Measurements from ENCODE around the gene CERS4.
"Not testable (repeated sequence)": the region's sequence is repeated elsewhere in the genome, so short reads cannot be mapped to it uniquely, and the experiment has no call there.

CERS4 gene

GRCh38 chr19:8215783-8216182 is 6.6 kb downstream of the CERS4 start:
- Histone ChIP-seq H3K14ac (ENCODE audit: low read length in 2 of 2) (peak overlapping the region in 1 of 2 experiments; percentile 44), H2BK12ac (ENCODE audit: low read length in 2 of 2) (no peak overlapping the region), H3K4me3 (ENCODE audit: insufficient read depth in 1 of 2, low read depth in 1 of 2, low read length in 2 of 2) (no peak overlapping the region), H4K91ac (ENCODE audit: low read length) (peak overlapping the region; percentile 13), H3K23ac (ENCODE audit: low read length in 2 of 2) (no peak overlapping the region), H3K27ac (ENCODE audit: low read length, poor library complexity, severe bottlenecking) (no peak overlapping the region), H3K18ac (ENCODE audit: low read depth in 1 of 2, low read length in 2 of 2) (no peak overlapping the region), H3K4me1 (ENCODE audit: control insufficient read depth, insufficient read depth, low read depth, low read length) (peaks cover 3% of the 10 kb centered on the region), H3K27me3 (ENCODE audit: control insufficient read depth in 1 of 2, insufficient read depth in 1 of 2, low read length in 2 of 2) (peaks cover 0 to 1% of the 10 kb centered on the region in 2 experiments), H4K8ac (ENCODE audit: low read length) (no peak overlapping the region), H3K9me3 (ENCODE audit: control insufficient read depth, low read length) (no peaks in the 10 kb centered on the region), H3K36me3 (ENCODE audit: control insufficient read depth in 1 of 2, insufficient read depth in 2 of 2, low read depth in 1 of 2, low read length in 2 of 2) (peaks cover 5 to 10% of the 10 kb centered on the region in 2 experiments), H2AK5ac (ENCODE audit: low read length, severe bottlenecking) (no peak overlapping the region), H3K9ac (ENCODE audit: low read length) (no peak overlapping the region), H3K4ac (ENCODE audit: low read depth in 1 of 2, low read length in 2 of 2) (no peak overlapping the region), H3K4me2 (ENCODE audit: low read length, poor library complexity, severe bottlenecking) (no peak overlapping the region), H2BK15ac (ENCODE audit: low read depth, poor library complexity, severe bottlenecking) (no peak overlapping the region), H3K79me1 (replicated peaks; ENCODE audit: low read length, poor library complexity, severe bottlenecking) (peaks cover 13% of the 10 kb centered on the region), H2BK5ac (ENCODE audit: low read depth, low read length, poor library complexity, severe bottlenecking) (no peak overlapping the region), H2BK120ac (ENCODE audit: low read depth, low read length) (no peak overlapping the region), H2AFZ (ENCODE audit: low read depth, low read length) (no peak overlapping the region)
- 84% methylated on average over 4 of the region's 4 CpGs for WGBS
- DNase-seq, result no peak

GRCh38 chr19:8216357-8216756 is 7.2 kb downstream of the CERS4 start:
- Histone ChIP-seq H3K79me1 (replicated peaks; ENCODE audit: low read length, poor library complexity, severe bottlenecking) (peaks cover 8% of the 10 kb centered on the region), H3K18ac (ENCODE audit: low read depth in 1 of 2, low read length in 2 of 2) (no peak overlapping the region), H3K4me3 (ENCODE audit: insufficient read depth in 1 of 2, low read depth in 1 of 2, low read length in 2 of 2) (no peak overlapping the region)

GRCh38 chr19:8218127-8218526 is 9.0 kb downstream of the CERS4 start:
- not testable (repeated sequence) for H3K79me1 ChIP-seq (replicated peaks; ENCODE audit: low read length, poor library complexity, severe bottlenecking); H2BK12ac ChIP-seq (ENCODE audit: low read length in 2 of 2)

More at GRCh38 chr19:8216357-8216756, 7.2 kb downstream of the CERS4 start:
- H3K4me2 ChIP-seq (ENCODE audit: low read length, poor library complexity, severe bottlenecking), result no peak overlapping the region
- H2BK120ac ChIP-seq (ENCODE audit: low read depth, low read length), result no peak overlapping the region
- 0% methylated on average over 1 of the region's 2 CpGs for WGBS
- H4K91ac ChIP-seq (ENCODE audit: low read length), result no peak overlapping the region
- H3K36me3 ChIP-seq (ENCODE audit: control insufficient read depth in 1 of 2, insufficient read depth in 2 of 2, low read depth in 1 of 2, low read length in 2 of 2), result peaks cover 5 to 10% of the 10 kb centered on the region in 2 experiments
- no peak overlapping the region for H3K9ac ChIP-seq (ENCODE audit: low read length)
- no peak overlapping the region for H3K27ac ChIP-seq (ENCODE audit: low read length, poor library complexity, severe bottlenecking)
- no peak overlapping the region for H2BK12ac ChIP-seq (ENCODE audit: low read length in 2 of 2)
- no peak overlapping the region for H3K14ac ChIP-seq (ENCODE audit: low read length in 2 of 2)
- H2BK5ac ChIP-seq (ENCODE audit: low read depth, low read length, poor library complexity, severe bottlenecking), result no peak overlapping the region
- no peaks in the 10 kb centered on the region for H3K27me3 ChIP-seq (ENCODE audit: control insufficient read depth in 1 of 2, insufficient read depth in 1 of 2, low read length in 2 of 2)
- no peak overlapping the region for H4K8ac ChIP-seq (ENCODE audit: low read length)
- H2BK15ac ChIP-seq (ENCODE audit: low read depth, poor library complexity, severe bottlenecking), result no peak overlapping the region
- DNase-seq, result no peak
- peaks cover 3% of the 10 kb centered on the region for H3K4me1 ChIP-seq (ENCODE audit: control insufficient read depth, insufficient read depth, low read depth, low read length)
- no peak overlapping the region for H3K4ac ChIP-seq (ENCODE audit: low read depth in 1 of 2, low read length in 2 of 2)
- no peak overlapping the region for H2AFZ ChIP-seq (ENCODE audit: low read depth, low read length)
- H3K9me3 ChIP-seq (ENCODE audit: control insufficient read depth, low read length), result no peaks in the 10 kb centered on the region
- no peak overlapping the region for H2AK5ac ChIP-seq (ENCODE audit: low read length, severe bottlenecking)
- no peak overlapping the region for H3K23ac ChIP-seq (ENCODE audit: low read length in 2 of 2)

DNA sequence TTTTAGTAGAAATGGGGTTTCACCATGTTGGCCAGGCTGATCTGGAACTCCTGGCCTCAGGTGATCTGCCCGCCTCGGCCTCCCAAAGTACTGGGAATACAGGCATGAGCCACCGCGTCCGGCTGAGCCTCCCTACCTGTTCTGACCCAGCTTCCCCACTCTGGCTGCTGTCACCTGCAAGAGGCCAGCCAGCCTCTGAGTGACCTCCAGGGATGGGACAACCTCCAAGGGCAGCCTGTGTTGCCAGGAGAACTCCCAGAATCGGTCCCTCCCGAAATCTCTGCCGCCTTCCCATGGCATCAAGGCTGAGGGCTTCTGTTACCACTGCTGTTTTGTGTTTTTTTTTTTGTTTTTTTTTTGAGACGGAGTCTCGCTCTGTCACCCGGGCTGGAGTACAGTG is 11.3 kb downstream of the CERS4 start:
- H3K14ac ChIP-seq (ENCODE audit: low read length in 2 of 2), result no peak overlapping the region
- H3K4me3 ChIP-seq (ENCODE audit: insufficient read depth in 1 of 2, low read depth in 1 of 2, low read length in 2 of 2), result no peak overlapping the region
- no peak overlapping the region for H2BK12ac ChIP-seq (ENCODE audit: low read length in 2 of 2)
- no peak overlapping the region for H4K91ac ChIP-seq (ENCODE audit: low read length)
- H2BK120ac ChIP-seq (ENCODE audit: low read depth, low read length), result no peak overlapping the region
- H3K27ac ChIP-seq (ENCODE audit: low read length, poor library complexity, severe bottlenecking), result no peak overlapping the region
- H3K36me3 ChIP-seq (ENCODE audit: control insufficient read depth in 1 of 2, insufficient read depth in 2 of 2, low read depth in 1 of 2, low read length in 2 of 2), result peaks cover 0 to 10% of the 10 kb centered on the region in 2 experiments
- 95% methylated on average over 11 of the region's 11 CpGs for WGBS
- H2AK5ac ChIP-seq (ENCODE audit: low read length, severe bottlenecking), result no peak overlapping the region
- no peak overlapping the region for H3K4ac ChIP-seq (ENCODE audit: low read depth in 1 of 2, low read length in 2 of 2)
- H3K4me2 ChIP-seq (ENCODE audit: low read length, poor library complexity, severe bottlenecking), result no peak overlapping the region
- H3K9ac ChIP-seq (ENCODE audit: low read length), result no peak overlapping the region
- H3K4me1 ChIP-seq (ENCODE audit: control insufficient read depth, insufficient read depth, low read depth, low read length), result peaks cover 2% of the 10 kb centered on the region
- no peak overlapping the region for H3K18ac ChIP-seq (ENCODE audit: low read depth in 1 of 2, low read length in 2 of 2)
- H2BK15ac ChIP-seq (ENCODE audit: low read depth, poor library complexity, severe bottlenecking), result no peak overlapping the region
- no peak overlapping the region for H2BK5ac ChIP-seq (ENCODE audit: low read depth, low read length, poor library complexity, severe bottlenecking)
- no peaks in the 10 kb centered on the region for H3K9me3 ChIP-seq (ENCODE audit: control insufficient read depth, low read length)
- peaks cover 9% of the 10 kb centered on the region for H3K79me1 ChIP-seq (replicated peaks; ENCODE audit: low read length, poor library complexity, severe bottlenecking)
- H3K27me3 ChIP-seq (ENCODE audit: control insufficient read depth in 1 of 2, insufficient read depth in 1 of 2, low read length in 2 of 2), result peaks cover 0 to 5% of the 10 kb centered on the region in 2 experiments
- H3K23ac ChIP-seq (ENCODE audit: low read length in 2 of 2), result no peak overlapping the region
- H2AFZ ChIP-seq (ENCODE audit: low read depth, low read length), result no peak overlapping the region
- H4K8ac ChIP-seq (ENCODE audit: low read length), result no peak overlapping the region
- no peak for DNase-seq

More at GRCh38 chr19:8218127-8218526, 9.0 kb downstream of the CERS4 start:
- H2BK120ac ChIP-seq (ENCODE audit: low read depth, low read length); H4K8ac ChIP-seq (ENCODE audit: low read length); H3K23ac ChIP-seq (ENCODE audit: low read length in 2 of 2); H3K18ac ChIP-seq (ENCODE audit: low read depth in 1 of 2, low read length in 2 of 2); H2BK5ac ChIP-seq (ENCODE audit: low read depth, low read length, poor library complexity, severe bottlenecking); H3K9ac ChIP-seq (ENCODE audit: low read length); H3K27ac ChIP-seq (ENCODE audit: low read length, poor library complexity, severe bottlenecking); H3K4me1 ChIP-seq (ENCODE audit: control insufficient read depth, insufficient read depth, low read depth, low read length); H2AK5ac ChIP-seq (ENCODE audit: low read length, severe bottlenecking); H3K4me2 ChIP-seq (ENCODE audit: low read length, poor library complexity, severe bottlenecking); H3K14ac ChIP-seq (ENCODE audit: low read length in 2 of 2); H3K9me3 ChIP-seq (ENCODE audit: control insufficient read depth, low read length); H3K4ac ChIP-seq (ENCODE audit: low read depth in 1 of 2, low read length in 2 of 2); H3K27me3 ChIP-seq (ENCODE audit: control insufficient read depth in 1 of 2, insufficient read depth in 1 of 2, low read length in 2 of 2); H4K91ac ChIP-seq (ENCODE audit: low read length); H2AFZ ChIP-seq (ENCODE audit: low read depth, low read length); DNase-seq; H2BK15ac ChIP-seq (ENCODE audit: low read depth, poor library complexity, severe bottlenecking); H3K4me3 ChIP-seq (ENCODE audit: insufficient read depth in 1 of 2, low read depth in 1 of 2, low read length in 2 of 2): not testable (repeated sequence)
- peaks cover 5 to 10% of the 10 kb centered on the region in 2 experiments for H3K36me3 ChIP-seq (ENCODE audit: control insufficient read depth in 1 of 2, insufficient read depth in 2 of 2, low read depth in 1 of 2, low read length in 2 of 2)
- 92% methylated on average over 7 of the region's 7 CpGs for WGBS
